HEK293 (cell line): ENCODE results near the gene GAK.

Experiments used
- CTCF ChIA-PET: fragments of 350-600 bp; formaldehyde crosslinking; extraction: SDS; loops from one replicate; lab custom pipeline; 2021; ENCODE audit warnings: antibody characterized with exemption; lab: Yijun Ruan, JAX
- POLR2A ChIA-PET: fragments of 300-600 bp; formaldehyde crosslinking; extraction: SDS; loops from one replicate; lab custom pipeline; 2020; ENCODE audit warnings: antibody characterized with exemption, inconsistent platforms; lab: Yijun Ruan, JAX
- H3K27ac ChIP-seq: fragments of 200-500 bp; sonication (Bioruptor generic); 2 replicates; pipeline ENCODE4 v1.5.1; 2014; ENCODE audit warnings: low read depth, low read length, control low read depth, inconsistent platforms; ENCODE audit errors: extremely low read depth
- H3K36me3 ChIP-seq, 2 experiments: fragments of 200-500 bp in 1 of 2; sonication (Bioruptor generic) in 1 of 2; 1 replicate in 1 of 2; 2 replicates in 1 of 2; pipeline ENCODE4 v1.5.1; 2014 to 2017; ENCODE audit warnings: inconsistent platforms in 2 of 2, low read length in 2 of 2; ENCODE audit not compliant: control insufficient read depth in 2 of 2, insufficient read depth in 1 of 2
- H3K4me1 ChIP-seq: fragments of 200-500 bp; sonication (Bioruptor generic); 2 replicates; pipeline ENCODE4 v1.5.1; 2014; ENCODE audit warnings: mild to moderate bottlenecking, low read length, inconsistent platforms; ENCODE audit not compliant: control insufficient read depth, insufficient read depth
- H3K4me3 ChIP-seq: 2 replicates; pipeline ENCODE4 v1.5.1; 2011; ENCODE audit warnings: low read depth, mild to moderate bottlenecking, control low read depth, low read length, moderate library complexity
- H3K9me3 ChIP-seq: fragments of 200-500 bp; sonication (Bioruptor generic); 2 replicates; pipeline ENCODE4 v1.5.1; 2014; ENCODE audit warnings: low read depth, low read length, inconsistent platforms; ENCODE audit not compliant: control insufficient read depth, insufficient read depth
- HOXA7 ChIP-seq: sonication (generic); formaldehyde crosslinking; IDR thresholded peaks from 2 replicates; pipeline ENCODE4 v1.8.1; 2022; ENCODE audit warnings: missing genetic modification reagents, borderline replicate concordance
- MYNN ChIP-seq: fragments of 450-650 bp; formaldehyde crosslinking; IDR thresholded peaks from 2 replicates; pipeline ENCODE4 v1.5.1; 2016; ENCODE audit warnings: missing biosample characterization, missing genetic modification characterization, borderline replicate concordance
- MZF1 ChIP-seq: fragments of 450-650 bp; formaldehyde crosslinking; IDR thresholded peaks from 2 replicates; pipeline ENCODE4 v1.5.1; 2017; ENCODE audit warnings: missing biosample characterization, missing genetic modification characterization, borderline replicate concordance
- ZBTB17 ChIP-seq: fragments of 450-650 bp; formaldehyde crosslinking; IDR thresholded peaks from 2 replicates; pipeline ENCODE4 v1.5.1; 2016; ENCODE audit warnings: missing biosample characterization, missing genetic modification characterization
- ZBTB48 ChIP-seq: fragments of 450-650 bp; formaldehyde crosslinking; IDR thresholded peaks from 2 replicates; pipeline ENCODE4 v1.5.1; 2016; ENCODE audit warnings: missing biosample characterization, missing genetic modification characterization
- ZFHX2 ChIP-seq: fragments of 450-650 bp; formaldehyde crosslinking; conservative IDR thresholded peaks from 2 replicates; pipeline ENCODE4 v1.5.1; 2016; ENCODE audit warnings: missing biosample characterization, missing genetic modification characterization
- ZFP37 ChIP-seq: fragments of 450-650 bp; formaldehyde crosslinking; IDR thresholded peaks from 2 replicates; pipeline ENCODE4 v1.5.1; 2016; ENCODE audit warnings: missing biosample characterization, missing genetic modification characterization
- ZNF266 ChIP-seq: fragments of 450-650 bp; formaldehyde crosslinking; IDR thresholded peaks from 2 replicates; pipeline ENCODE4 v1.5.1; 2016; ENCODE audit warnings: missing biosample characterization, missing genetic modification characterization, low read depth
- ZNF311 ChIP-seq: fragments of 450-650 bp; formaldehyde crosslinking; IDR thresholded peaks from 2 replicates; pipeline ENCODE4 v1.5.1; 2017; ENCODE audit warnings: missing biosample characterization, missing genetic modification characterization, borderline replicate concordance
- ZNF416 ChIP-seq: fragments of 450-650 bp; formaldehyde crosslinking; IDR thresholded peaks from 2 replicates; pipeline ENCODE4 v1.5.1; 2016; ENCODE audit warnings: missing biosample characterization, missing genetic modification characterization
- ZNF473 ChIP-seq: fragments of 450-650 bp; formaldehyde crosslinking; IDR thresholded peaks from 2 replicates; pipeline ENCODE4 v1.5.1; 2017; ENCODE audit warnings: missing biosample characterization, missing genetic modification characterization
- ZNF48 ChIP-seq: fragments of 450-650 bp; formaldehyde crosslinking; IDR thresholded peaks from 2 replicates; pipeline ENCODE4 v1.5.1; 2016; ENCODE audit warnings: missing biosample characterization, missing genetic modification characterization
- ZNF510 ChIP-seq: fragments of 450-650 bp; formaldehyde crosslinking; IDR thresholded peaks from 2 replicates; pipeline ENCODE4 v1.5.1; 2018; ENCODE audit warnings: mild to moderate bottlenecking, missing genetic modification characterization, missing biosample characterization; ENCODE audit not compliant: insufficient replicate concordance
- ZNF514 ChIP-seq: fragments of 450-650 bp; formaldehyde crosslinking; IDR thresholded peaks from 2 replicates; pipeline ENCODE4 v1.5.1; 2016; ENCODE audit warnings: missing biosample characterization, missing genetic modification characterization
- ZNF521 ChIP-seq: fragments of 450-650 bp; formaldehyde crosslinking; IDR thresholded peaks from 2 replicates; pipeline ENCODE4 v1.5.1; 2017; ENCODE audit warnings: missing biosample characterization, mild to moderate bottlenecking, missing genetic modification characterization
- ZNF558 ChIP-seq: fragments of 450-650 bp; formaldehyde crosslinking; IDR thresholded peaks from 2 replicates; pipeline ENCODE4 v1.5.1; 2016; ENCODE audit warnings: missing biosample characterization, missing genetic modification characterization
- ZNF560 ChIP-seq: fragments of 450-650 bp; formaldehyde crosslinking; IDR thresholded peaks from 2 replicates; pipeline ENCODE4 v1.5.1; 2017; ENCODE audit warnings: missing biosample characterization, missing genetic modification characterization, borderline replicate concordance
- ZNF571 ChIP-seq: fragments of 450-650 bp; formaldehyde crosslinking; IDR thresholded peaks from 2 replicates; pipeline ENCODE4 v1.5.0; 2017; ENCODE audit warnings: missing biosample characterization, missing genetic modification characterization
- ZNF585B ChIP-seq: fragments of 450-650 bp; formaldehyde crosslinking; IDR thresholded peaks from 2 replicates; pipeline ENCODE4 v1.5.1; 2016; ENCODE audit warnings: missing biosample characterization, missing genetic modification characterization
- ZNF658 ChIP-seq: fragments of 450-650 bp; formaldehyde crosslinking; IDR thresholded peaks from 2 replicates; pipeline ENCODE4; 2016; ENCODE audit warnings: missing biosample characterization, missing genetic modification characterization
- ZNF660 ChIP-seq: fragments of 450-650 bp; IDR thresholded peaks from 2 replicates; pipeline ENCODE4 v1.5.1; 2018; ENCODE audit warnings: missing biosample characterization, mild to moderate bottlenecking, missing genetic modification characterization
- ZNF707 ChIP-seq: fragments of 450-650 bp; formaldehyde crosslinking; IDR thresholded peaks from 2 replicates; pipeline ENCODE4 v1.5.1; 2016; ENCODE audit warnings: missing biosample characterization, missing genetic modification characterization
- TF ChIP-seq, protein P1 (sequence below): fragments of 450-650 bp; formaldehyde crosslinking; optimal IDR thresholded peaks from 2 replicates; pipeline ENCODE3; 2016; ENCODE audit warnings: missing biosample characterization, mild to moderate bottlenecking, missing genetic modification characterization
- TF ChIP-seq, protein P2 (sequence below): fragments of 450-650 bp; IDR thresholded peaks from 2 replicates; pipeline ENCODE4 v1.5.1; 2018; ENCODE audit warnings: missing biosample characterization, mild to moderate bottlenecking, missing genetic modification characterization

GAK gene

DNA sequence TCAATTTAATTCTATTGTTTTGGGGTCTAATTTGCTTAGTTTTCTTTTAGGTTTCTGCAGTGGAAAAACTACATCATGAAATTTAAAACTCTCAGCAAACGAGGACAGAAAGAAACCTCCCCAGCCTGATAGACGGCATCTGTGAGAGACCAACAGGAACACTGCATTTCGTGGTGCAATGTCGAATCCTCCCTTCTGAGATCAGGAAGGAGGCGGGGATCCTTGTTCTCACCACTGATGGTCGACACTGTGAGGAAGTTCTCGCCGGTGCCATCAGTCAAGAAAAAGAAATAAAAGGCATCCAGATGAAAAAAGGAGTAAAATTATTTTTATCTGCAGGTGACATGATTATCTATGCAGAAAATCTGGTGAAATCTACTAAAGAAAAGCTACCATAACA, 16.5 kb downstream of the GAK start (continued):
- TF ChIP-seq ZNF660 (tag by site-specific recombination) = no peak

DNA sequence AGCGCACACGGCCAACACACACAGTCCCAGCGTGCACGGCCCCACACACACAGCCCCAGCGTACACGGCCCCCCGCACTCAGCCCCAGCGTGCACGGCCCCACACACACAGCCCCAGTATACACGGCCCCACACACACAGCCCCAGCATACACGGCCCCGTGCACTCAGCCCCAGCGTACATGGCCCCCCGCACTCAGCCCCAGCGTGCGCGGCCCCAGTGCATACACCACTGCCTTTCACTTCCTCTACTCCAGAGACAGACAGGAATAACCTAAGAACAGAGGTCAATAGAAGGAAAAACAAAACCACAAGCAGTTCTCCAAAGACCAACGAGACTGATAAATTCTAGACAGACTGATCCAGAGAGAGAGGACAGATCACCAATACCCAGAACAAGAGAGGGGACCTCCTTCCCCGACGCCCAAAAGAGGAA, 17.1 kb downstream of the GAK start:
- ChIA-PET POLR2A (no interaction called here), CTCF (no interaction called here)
- Histone ChIP-seq H3K9me3 (no peaks in the 10 kb centered on the region), H3K27ac (no peak overlapping the region), H3K4me1 (no peaks in the 10 kb centered on the region), H3K4me3 (no peak overlapping the region), H3K36me3 (peaks cover 0 to 29% of the 10 kb centered on the region in 2 experiments; a peak in 1 of 3 replicates)
- TF ChIP-seq, protein P1, sequence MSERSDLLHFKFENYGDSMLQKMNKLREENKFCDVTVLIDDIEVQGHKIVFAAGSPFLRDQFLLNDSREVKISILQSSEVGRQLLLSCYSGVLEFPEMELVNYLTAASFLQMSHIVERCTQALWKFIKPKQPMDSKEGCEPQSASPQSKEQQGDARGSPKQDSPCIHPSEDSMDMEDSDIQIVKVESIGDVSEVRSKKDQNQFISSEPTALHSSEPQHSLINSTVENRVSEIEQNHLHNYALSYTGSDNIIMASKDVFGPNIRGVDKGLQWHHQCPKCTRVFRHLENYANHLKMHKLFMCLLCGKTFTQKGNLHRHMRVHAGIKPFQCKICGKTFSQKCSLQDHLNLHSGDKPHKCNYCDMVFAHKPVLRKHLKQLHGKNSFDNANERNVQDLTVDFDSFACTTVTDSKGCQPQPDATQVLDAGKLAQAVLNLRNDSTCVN = no peak
- TF ChIP-seq, protein P2, sequence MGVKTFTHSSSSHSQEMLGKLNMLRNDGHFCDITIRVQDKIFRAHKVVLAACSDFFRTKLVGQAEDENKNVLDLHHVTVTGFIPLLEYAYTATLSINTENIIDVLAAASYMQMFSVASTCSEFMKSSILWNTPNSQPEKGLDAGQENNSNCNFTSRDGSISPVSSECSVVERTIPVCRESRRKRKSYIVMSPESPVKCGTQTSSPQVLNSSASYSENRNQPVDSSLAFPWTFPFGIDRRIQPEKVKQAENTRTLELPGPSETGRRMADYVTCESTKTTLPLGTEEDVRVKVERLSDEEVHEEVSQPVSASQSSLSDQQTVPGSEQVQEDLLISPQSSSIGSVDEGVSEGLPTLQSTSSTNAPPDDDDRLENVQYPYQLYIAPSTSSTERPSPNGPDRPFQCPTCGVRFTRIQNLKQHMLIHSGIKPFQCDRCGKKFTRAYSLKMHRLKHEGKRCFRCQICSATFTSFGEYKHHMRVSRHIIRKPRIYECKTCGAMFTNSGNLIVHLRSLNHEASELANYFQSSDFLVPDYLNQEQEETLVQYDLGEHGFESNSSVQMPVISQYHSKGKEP (tag by site-specific recombination) = no peak
- TF ChIP-seq ZNF558 (tag by site-specific recombination) (no peak), ZNF266 (tag by site-specific recombination) (no peak), ZFHX2 (tag by site-specific recombination) (no peak), HOXA7 (CRISPR knock-in tag) (no peak)

DNA sequence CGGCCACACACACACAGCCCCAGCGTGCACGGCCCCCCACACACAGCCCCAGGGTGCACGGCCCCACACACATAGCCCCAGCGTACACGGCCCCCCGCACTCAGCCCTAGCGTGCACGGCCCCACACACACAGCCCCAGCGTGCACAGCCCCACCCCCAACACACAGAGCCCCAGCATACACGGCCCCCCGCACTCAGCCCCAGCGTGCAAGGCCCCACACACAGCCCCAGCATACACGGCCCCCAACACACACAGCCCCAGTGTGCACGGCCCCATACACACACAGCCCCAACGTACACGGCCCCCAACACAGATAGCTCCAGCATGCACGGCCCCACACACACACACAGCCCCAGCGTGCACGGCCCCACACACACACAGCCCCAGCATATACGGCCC, 17.6 kb downstream of the GAK start:
- ChIA-PET CTCF (no interaction called here), POLR2A (no interaction called here)
- TF ChIP-seq ZFP37 (tag by site-specific recombination) (no peak), ZNF585B (tag by site-specific recombination) (no peak)
- Histone ChIP-seq H3K9me3 (no peaks in the 10 kb centered on the region), H3K4me1 (no peaks in the 10 kb centered on the region), H3K27ac (no peak overlapping the region), H3K36me3 (peaks cover 0 to 34% of the 10 kb centered on the region in 2 experiments; a peak in 1 of 3 replicates), H3K4me3 (no peak overlapping the region)

DNA sequence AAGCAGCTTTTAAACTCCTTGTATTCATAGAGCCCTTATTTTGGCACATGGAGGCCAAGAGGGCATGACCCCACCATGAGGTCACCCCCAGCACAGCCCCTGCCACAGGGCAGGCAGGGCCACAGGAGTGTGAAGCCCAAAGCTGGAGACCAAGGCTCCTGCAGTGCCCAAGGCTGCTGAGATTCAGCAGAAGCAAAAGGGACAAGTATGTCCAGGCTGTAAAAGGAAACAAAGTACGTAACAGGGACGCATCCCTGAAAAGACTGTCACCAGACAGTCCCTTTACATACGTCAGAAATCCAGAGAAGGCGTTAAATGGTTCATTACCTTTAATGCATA, 18.9 kb downstream of the GAK start:
- POLR2A ChIA-PET = no interaction called here

More for the DNA sequence above, 18.9 kb downstream of the GAK start:
- H3K9me3 ChIP-seq = no peaks in the 10 kb centered on the region
- CTCF ChIA-PET = no interaction called here
- no peak for TF ChIP-seq ZNF416 (tag by site-specific recombination)
- no peak for TF ChIP-seq ZNF560 (tag by site-specific recombination)
- no peak for TF ChIP-seq ZNF266 (tag by site-specific recombination)
- no peak for TF ChIP-seq ZNF571 (tag by site-specific recombination)
- no peak for TF ChIP-seq ZNF311 (tag by site-specific recombination)
- TF ChIP-seq ZBTB17 (tag by site-specific recombination) = no peak
- TF ChIP-seq ZBTB48 (tag by site-specific recombination) = no peak
- TF ChIP-seq MZF1 (tag by site-specific recombination) = no peak
- no peak for TF ChIP-seq ZNF514 (tag by site-specific recombination)
- TF ChIP-seq ZFHX2 (tag by site-specific recombination) = no peak
- no peak for TF ChIP-seq ZNF658
- no peak for TF ChIP-seq ZNF510 (tag by site-specific recombination)
- TF ChIP-seq MYNN = no peak
- TF ChIP-seq ZNF48 (tag by site-specific recombination) = no peak
- TF ChIP-seq ZNF521 = no peak
- no peak for TF ChIP-seq ZNF707 (tag by site-specific recombination)
- TF ChIP-seq ZNF473 (tag by site-specific recombination) = no peak
- H3K27ac ChIP-seq = no peak overlapping the region
- H3K4me3 ChIP-seq = no peak overlapping the region
- peaks cover 0 to 40% of the 10 kb centered on the region in 2 experiments; a peak in 2 of 3 replicates for H3K36me3 ChIP-seq
- H3K4me1 ChIP-seq = no peaks in the 10 kb centered on the region
